HepG2 (cell line): ENCODE results near the gene HSD17B2. TPM values are rescaled to one million over a fixed set of nuclear protein-coding genes. Genes with fewer than 3 reads are reported as not detected.

Experiments
- polyA plus RNA-seq, 8 experiments: library from polyadenylated mRNA; depleted of rRNA in 3 of 8; stranded (reverse) in 7 of 8; unstranded in 1 of 8; fragments of >200 nt; fragmentation: Illumina TruSeq in 4 of 8; extraction: Trizol in 4 of 8; gene quantifications; 2 replicates each; pipeline versions ENCODE4 v1.2.1 to v1.2.3, GENCODE V29; 2011 to 2016; ENCODE audit warnings: low read depth in 4 of 8, missing spikeins in 1 of 8, mixed read lengths in 1 of 8; ENCODE audit not compliant: insufficient read depth in 1 of 8
- total RNA-seq, 5 experiments: library from RNA; depleted of rRNA; stranded (reverse); fragments of >200 nt; fragmentation: Illumina TruSeq; extraction: Trizol; gene quantifications; 2 replicates each; pipeline ENCODE4 v1.2.3, GENCODE V29; 2016; ENCODE audit warnings: low read depth in 1 of 5

Gene HSD17B2
- total and polyA plus RNA-seq, 2 of the 13 experiments (the other 11 are each of a cell fraction or from before 2014, with no cell fraction given) = 26.3 to 69.3 TPM

Other genes with a start within 250 kb of the HSD17B2 start
- gene SDR42E1, start 23.8 kb upstream of the HSD17B2 start, total RNA-seq (2016; rRNA removed; fragmentation: Illumina TruSeq; extraction: Trizol) = 0.01 and 0.13 TPM in 2 replicates
- 0.01 TPM in 1 of 2 replicates, not detected in the other for gene SDR42E1, start 23.8 kb upstream of the HSD17B2 start, polyA plus RNA-seq (2011; rRNA removed)
- gene MPHOSPH6, start 135.0 kb downstream of the HSD17B2 start, total RNA-seq (2016; rRNA removed; fragmentation: Illumina TruSeq; extraction: Trizol) = 76.4 and 96.7 TPM in 2 replicates
- 16.5 and 28.4 TPM in 2 replicates for gene MPHOSPH6, start 135.0 kb downstream of the HSD17B2 start, polyA plus RNA-seq (2011; rRNA removed)